Measurements from ENCODE around the gene HS3ST6. TPM values are rescaled to one million over a fixed set of nuclear protein-coding genes. Genes with fewer than 3 reads are reported as not detected.

HS3ST6 gene
- total RNA-seq, 1 donor from 2014 or later: not detected

DNA sequence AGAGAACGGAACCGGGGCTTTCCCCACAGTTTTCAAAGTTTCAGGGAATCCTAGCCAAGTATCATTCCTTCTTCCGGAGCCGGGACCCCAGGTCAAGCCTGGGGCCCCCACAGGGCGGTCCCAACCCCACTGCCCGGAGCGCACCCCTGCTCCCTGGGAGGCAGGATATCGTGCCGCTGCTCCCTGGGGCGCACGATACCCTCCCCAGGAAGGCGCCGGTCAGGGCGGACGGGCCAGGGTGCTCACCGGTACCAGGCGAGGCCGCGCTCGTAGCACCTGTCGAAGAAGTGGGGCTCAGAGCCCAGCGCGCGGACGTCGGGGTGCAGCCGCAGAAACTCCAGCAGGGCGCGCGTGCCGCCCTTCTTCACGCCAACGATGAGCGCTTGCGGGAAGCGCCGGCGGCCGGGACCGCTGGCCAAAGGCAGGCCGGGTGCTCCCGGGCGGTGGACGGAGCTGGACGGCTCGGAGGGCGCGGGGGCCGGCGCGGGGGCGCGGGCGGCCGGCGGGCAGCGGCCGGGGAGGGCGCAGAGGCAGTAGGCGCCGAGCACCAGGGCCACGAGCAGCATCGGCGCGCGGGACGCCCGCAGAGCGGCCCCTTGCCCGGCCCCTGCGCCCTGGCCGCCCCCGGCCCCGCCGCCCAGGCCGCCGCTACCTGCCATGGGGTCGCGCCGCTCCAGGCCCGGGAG, 407 bp downstream of the HS3ST6 start:
- H3K9me3 ChIP-seq (ENCODE audit: control insufficient read depth in 3 of 3, low read length in 3 of 3): no peaks in the 10 kb centered on the region
- H3K9ac ChIP-seq (ENCODE audit: low read depth in 1 of 3, low read length in 3 of 3): no peak overlapping the region
- H3K27me3 ChIP-seq (ENCODE audit: control insufficient read depth in 3 of 3, insufficient read depth in 3 of 3, low read length in 3 of 3): peaks cover 79 to 86% (median 83%) of the 10 kb centered on the region in 3 donors
- peaks cover 0 to 2% (median 0%) of the 10 kb centered on the region in 3 donors for H3K4me1 ChIP-seq (ENCODE audit: control insufficient read depth in 3 of 3, insufficient read depth in 3 of 3, low read length in 3 of 3)
- H3K36me3 ChIP-seq (ENCODE audit: control insufficient read depth in 3 of 3, insufficient read depth in 3 of 3, low read length in 3 of 3): no peaks in the 10 kb centered on the region
- no peak overlapping the region for H3K27ac ChIP-seq (ENCODE audit: low read depth, low read length)
- no peak overlapping the region for H3K4me3 ChIP-seq (ENCODE audit: low read length in 3 of 3)

DNA sequence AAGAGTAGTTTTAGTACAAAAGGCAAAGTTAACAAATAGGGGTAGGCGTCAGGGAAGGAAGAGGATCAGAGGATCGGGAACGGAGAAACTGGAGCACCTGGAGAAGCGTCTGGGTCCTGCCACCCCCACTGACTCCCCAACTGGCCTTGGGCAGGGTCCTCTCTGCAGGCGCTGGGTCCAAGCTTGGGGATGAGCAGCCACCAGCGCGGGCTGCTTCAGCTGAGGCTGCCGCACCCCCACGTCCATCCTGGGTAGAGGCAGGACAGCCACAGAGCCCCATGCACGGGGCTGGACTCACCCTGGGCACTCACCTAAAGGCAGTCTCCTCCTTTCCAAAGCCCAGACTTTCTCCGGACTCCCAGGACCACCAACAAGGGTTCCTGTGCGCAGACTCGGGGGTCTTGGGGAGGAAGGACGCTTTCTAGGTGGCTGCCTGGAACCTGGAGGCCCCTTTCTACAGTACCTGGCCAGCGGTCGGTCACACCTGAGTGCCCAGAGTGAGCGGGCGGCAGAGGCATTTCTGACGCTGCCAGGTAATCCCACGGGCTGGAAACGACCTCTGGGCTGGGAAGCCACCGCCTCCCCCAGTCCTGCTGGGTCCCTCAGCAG, 1.1 kb downstream of the HS3ST6 start:
- Histone ChIP-seq H3K27me3 (ENCODE audit: control insufficient read depth in 3 of 3, insufficient read depth in 3 of 3, low read length in 3 of 3) (peaks cover 73 to 80% (median 77%) of the 10 kb centered on the region in 3 donors), H3K4me1 (ENCODE audit: control insufficient read depth in 3 of 3, insufficient read depth in 3 of 3, low read length in 3 of 3) (peaks cover 0 to 2% (median 0%) of the 10 kb centered on the region in 3 donors), H3K9me3 (ENCODE audit: control insufficient read depth in 3 of 3, low read length in 3 of 3) (no peaks in the 10 kb centered on the region), H3K4me3 (ENCODE audit: low read length in 3 of 3) (no peak overlapping the region), H3K36me3 (ENCODE audit: control insufficient read depth in 3 of 3, insufficient read depth in 3 of 3, low read length in 3 of 3) (no peaks in the 10 kb centered on the region), H3K27ac (ENCODE audit: low read depth, low read length) (no peak overlapping the region), H3K9ac (ENCODE audit: low read depth in 1 of 3, low read length in 3 of 3) (no peak overlapping the region)

DNA sequence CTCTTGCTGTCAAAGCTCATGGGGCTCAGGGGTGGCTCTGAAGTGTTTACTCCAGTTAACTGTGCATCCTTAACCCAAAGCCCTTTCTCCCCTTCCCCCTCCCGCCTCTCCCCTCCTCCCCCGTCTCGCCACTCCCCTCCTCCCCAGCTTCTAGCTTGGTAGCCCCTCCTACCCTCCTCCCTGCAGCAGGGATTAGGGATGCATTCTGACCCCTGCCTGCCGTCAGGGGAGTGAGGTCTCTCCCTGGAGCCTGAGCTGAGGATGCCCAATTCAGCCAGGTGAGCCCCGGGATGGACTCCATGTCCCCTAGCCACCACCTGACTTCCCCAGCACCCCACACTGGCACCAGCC, 1.6 kb downstream of the HS3ST6 start:
- H3K4me1 ChIP-seq (ENCODE audit: control insufficient read depth in 3 of 3, insufficient read depth in 3 of 3, low read length in 3 of 3): peaks cover 0 to 2% (median 0%) of the 10 kb centered on the region in 3 donors
- peaks cover 70 to 77% (median 75%) of the 10 kb centered on the region in 3 donors for H3K27me3 ChIP-seq (ENCODE audit: control insufficient read depth in 3 of 3, insufficient read depth in 3 of 3, low read length in 3 of 3)
- no peaks in the 10 kb centered on the region for H3K36me3 ChIP-seq (ENCODE audit: control insufficient read depth in 3 of 3, insufficient read depth in 3 of 3, low read length in 3 of 3)
- H3K27ac ChIP-seq (ENCODE audit: low read depth, low read length): no peak overlapping the region
- no peaks in the 10 kb centered on the region for H3K9me3 ChIP-seq (ENCODE audit: control insufficient read depth in 3 of 3, low read length in 3 of 3)
- no peak overlapping the region for H3K9ac ChIP-seq (ENCODE audit: low read depth in 1 of 3, low read length in 3 of 3)
- H3K4me3 ChIP-seq (ENCODE audit: low read length in 3 of 3): no peak overlapping the region

DNA sequence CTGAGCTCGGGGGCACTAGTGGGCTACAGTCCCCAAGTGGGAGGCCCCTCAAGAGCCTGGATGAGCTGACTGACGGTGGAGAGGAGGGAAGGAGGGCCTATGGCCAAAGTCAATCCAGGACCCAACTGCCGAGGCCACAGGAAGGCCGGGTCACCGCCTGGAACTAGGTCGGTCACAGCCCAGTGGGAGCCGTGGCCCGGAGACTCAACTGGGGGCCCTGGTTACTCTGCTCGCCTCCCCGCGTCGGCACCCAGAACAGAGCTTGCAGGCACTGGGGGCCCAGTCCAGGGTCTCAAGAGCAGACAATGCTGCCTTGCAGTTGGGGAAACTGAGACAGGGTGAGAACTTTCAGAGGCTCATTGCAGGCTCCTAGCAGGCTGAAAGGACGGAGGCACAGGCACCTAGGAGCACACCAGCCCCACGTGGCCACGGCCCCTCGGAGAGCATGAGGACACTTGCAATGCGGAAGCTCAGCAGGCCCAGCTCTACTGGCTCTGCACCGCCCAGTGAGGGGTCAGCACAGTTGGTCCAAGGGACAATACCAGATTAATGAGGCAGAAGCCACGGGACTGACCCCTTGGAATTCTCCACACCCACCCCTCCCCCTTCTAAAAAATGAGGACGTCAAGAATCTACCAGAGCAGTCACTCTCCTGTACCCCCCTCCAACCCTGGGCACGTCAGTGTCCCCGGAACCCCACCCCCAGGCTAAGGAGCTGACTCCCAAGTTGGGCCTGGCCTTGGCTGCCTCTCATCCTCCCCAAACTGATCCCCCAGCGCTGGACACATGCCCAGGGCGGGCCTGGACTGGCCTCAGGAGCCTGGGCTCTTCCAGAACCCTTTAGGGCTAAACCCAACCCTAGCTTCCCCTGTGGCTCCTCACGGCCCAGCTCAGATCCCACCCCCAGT, 2.2 kb downstream of the HS3ST6 start:
- Histone ChIP-seq H3K4me3 (ENCODE audit: low read length in 3 of 3) (no peak overlapping the region), H3K9me3 (ENCODE audit: control insufficient read depth in 3 of 3, low read length in 3 of 3) (no peaks in the 10 kb centered on the region), H3K27ac (ENCODE audit: low read depth, low read length) (no peak overlapping the region), H3K36me3 (ENCODE audit: control insufficient read depth in 3 of 3, insufficient read depth in 3 of 3, low read length in 3 of 3) (no peaks in the 10 kb centered on the region), H3K4me1 (ENCODE audit: control insufficient read depth in 3 of 3, insufficient read depth in 3 of 3, low read length in 3 of 3) (peaks cover 0 to 2% (median 0%) of the 10 kb centered on the region in 3 donors), H3K9ac (ENCODE audit: low read depth in 1 of 3, low read length in 3 of 3) (no peak overlapping the region), H3K27me3 (ENCODE audit: control insufficient read depth in 3 of 3, insufficient read depth in 3 of 3, low read length in 3 of 3) (peaks cover 63 to 71% (median 69%) of the 10 kb centered on the region in 3 donors)

DNA sequence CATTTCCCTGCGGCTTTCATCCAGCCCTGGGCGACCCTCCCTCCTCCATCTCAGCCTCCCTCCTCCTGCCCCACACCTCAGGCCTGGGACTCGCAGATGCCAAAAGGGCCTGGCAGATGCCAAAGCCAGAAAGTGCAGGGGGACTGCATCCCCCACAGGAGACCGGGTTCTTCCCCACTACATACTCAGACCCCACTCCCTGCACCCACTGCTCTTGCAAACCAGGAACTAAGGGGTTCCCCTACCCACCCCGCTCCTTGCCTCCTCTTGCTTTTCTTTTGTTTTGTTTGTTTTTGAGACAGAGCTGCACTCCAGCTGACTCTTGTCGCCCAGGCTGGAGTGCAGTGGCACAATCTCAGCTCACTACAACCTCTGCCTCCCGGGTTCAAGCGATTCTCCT, 3.2 kb downstream of the HS3ST6 start:
- Histone ChIP-seq H3K9me3 (ENCODE audit: control insufficient read depth in 3 of 3, low read length in 3 of 3) (no peaks in the 10 kb centered on the region), H3K4me3 (ENCODE audit: low read length in 3 of 3) (no peak overlapping the region), H3K27ac (ENCODE audit: low read depth, low read length) (no peak overlapping the region), H3K4me1 (ENCODE audit: control insufficient read depth in 3 of 3, insufficient read depth in 3 of 3, low read length in 3 of 3) (peaks cover 0 to 2% (median 0%) of the 10 kb centered on the region in 3 donors), H3K27me3 (ENCODE audit: control insufficient read depth in 3 of 3, insufficient read depth in 3 of 3, low read length in 3 of 3) (peaks cover 57 to 64% (median 59%) of the 10 kb centered on the region in 3 donors), H3K9ac (ENCODE audit: low read depth in 1 of 3, low read length in 3 of 3) (no peak overlapping the region), H3K36me3 (ENCODE audit: control insufficient read depth in 3 of 3, insufficient read depth in 3 of 3, low read length in 3 of 3) (no peaks in the 10 kb centered on the region)

DNA sequence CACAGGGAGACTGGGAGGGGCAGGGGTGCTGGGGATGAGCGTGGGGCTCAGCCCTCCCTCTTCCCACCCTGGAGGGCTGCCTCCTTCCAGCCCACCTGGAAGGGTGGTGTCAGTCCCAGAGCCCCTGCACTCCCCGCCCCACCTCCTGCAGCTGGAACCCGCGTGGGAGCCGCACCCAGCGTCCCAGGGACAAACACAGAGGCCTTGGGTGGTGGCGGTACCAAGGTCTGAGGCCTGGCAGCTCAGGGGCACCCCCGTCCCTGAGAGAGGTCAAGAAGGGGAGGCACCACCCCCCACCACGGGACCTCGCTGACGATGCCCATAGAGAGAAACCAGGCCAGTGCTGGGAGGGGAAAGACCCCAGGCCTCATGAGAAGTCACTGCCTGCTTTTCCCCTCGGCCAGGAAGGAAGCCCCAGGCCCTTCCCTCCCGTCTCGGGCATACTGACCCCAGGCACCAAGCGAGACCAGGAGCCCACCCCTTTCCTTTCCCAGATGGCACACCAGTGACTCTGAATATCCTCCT, 4.1 kb downstream of the HS3ST6 start:
- Histone ChIP-seq H3K4me3 (ENCODE audit: low read length in 3 of 3) (no peak overlapping the region), H3K9me3 (ENCODE audit: control insufficient read depth in 3 of 3, low read length in 3 of 3) (no peaks in the 10 kb centered on the region), H3K27ac (ENCODE audit: low read depth, low read length) (no peak overlapping the region), H3K9ac (ENCODE audit: low read depth in 1 of 3, low read length in 3 of 3) (no peak overlapping the region), H3K27me3 (ENCODE audit: control insufficient read depth in 3 of 3, insufficient read depth in 3 of 3, low read length in 3 of 3) (peaks cover 51 to 61% (median 56%) of the 10 kb centered on the region in 3 donors), H3K36me3 (ENCODE audit: control insufficient read depth in 3 of 3, insufficient read depth in 3 of 3, low read length in 3 of 3) (no peaks in the 10 kb centered on the region), H3K4me1 (ENCODE audit: control insufficient read depth in 3 of 3, insufficient read depth in 3 of 3, low read length in 3 of 3) (peaks cover 0 to 2% (median 0%) of the 10 kb centered on the region in 3 donors)

DNA sequence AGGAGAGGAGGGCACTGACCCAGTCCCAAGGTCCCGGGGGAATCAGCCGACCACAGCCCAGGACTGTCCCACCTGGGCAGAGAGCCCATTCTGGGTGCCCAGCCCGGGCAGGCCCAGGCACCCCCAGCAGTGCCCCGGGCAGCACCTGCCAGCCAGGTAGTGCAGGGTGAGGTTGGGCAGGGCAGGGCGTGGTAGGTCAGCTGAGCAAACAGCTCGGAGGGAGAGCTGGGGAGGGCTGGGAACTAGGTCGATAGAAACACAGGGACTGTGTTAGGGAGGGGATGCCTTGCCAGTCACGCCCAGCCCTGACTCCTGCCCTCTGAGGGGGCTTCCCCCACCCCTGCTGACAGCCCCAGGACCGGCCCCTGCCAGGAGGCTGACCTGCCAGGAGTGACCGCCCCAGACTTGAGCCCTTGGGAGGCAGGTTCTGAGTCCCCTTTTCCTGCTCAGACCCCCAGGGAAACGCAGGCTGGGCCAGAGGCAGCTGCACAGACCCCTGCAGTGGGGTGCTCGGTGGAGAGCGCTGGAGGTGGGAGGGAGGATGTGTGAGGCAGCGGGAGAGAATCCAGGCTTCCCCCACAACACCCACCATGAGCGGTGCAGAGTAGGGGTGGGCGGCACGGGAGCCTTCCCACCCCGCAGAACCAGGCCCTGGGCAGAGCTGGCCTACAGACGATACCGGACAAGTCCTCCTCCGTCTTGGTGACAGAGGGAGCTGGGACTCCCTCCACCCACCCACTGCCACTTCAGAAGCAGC, 4.7 kb downstream of the HS3ST6 start:
- Histone ChIP-seq H3K27ac (ENCODE audit: low read depth, low read length) (no peak overlapping the region), H3K4me3 (ENCODE audit: low read length in 3 of 3) (no peak overlapping the region), H3K9me3 (ENCODE audit: control insufficient read depth in 3 of 3, low read length in 3 of 3) (no peaks in the 10 kb centered on the region), H3K4me1 (ENCODE audit: control insufficient read depth in 3 of 3, insufficient read depth in 3 of 3, low read length in 3 of 3) (no peaks in the 10 kb centered on the region), H3K9ac (ENCODE audit: low read depth in 1 of 3, low read length in 3 of 3) (no peak overlapping the region), H3K27me3 (ENCODE audit: control insufficient read depth in 3 of 3, insufficient read depth in 3 of 3, low read length in 3 of 3) (peaks cover 51 to 61% (median 56%) of the 10 kb centered on the region in 3 donors), H3K36me3 (ENCODE audit: control insufficient read depth in 3 of 3, insufficient read depth in 3 of 3, low read length in 3 of 3) (no peaks in the 10 kb centered on the region)

DNA sequence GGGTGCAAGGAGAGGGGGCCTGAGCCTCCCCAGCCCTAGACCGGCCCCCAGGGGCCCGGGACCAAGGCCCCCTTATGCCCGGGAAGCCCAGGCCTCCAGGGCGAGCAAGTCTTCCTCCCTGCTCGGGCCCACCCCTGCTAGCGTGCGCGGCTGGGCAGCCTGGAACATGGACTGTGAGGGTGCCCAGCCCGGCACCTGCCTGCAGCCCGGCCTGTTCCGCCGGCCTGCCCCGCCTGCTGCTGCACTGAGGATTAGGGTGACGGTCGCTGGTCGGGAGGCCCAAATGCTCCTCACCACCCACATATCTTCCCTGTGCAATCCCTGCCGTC, 6.0 kb downstream of the HS3ST6 start:
- no peaks in the 10 kb centered on the region for H3K4me1 ChIP-seq (ENCODE audit: control insufficient read depth in 3 of 3, insufficient read depth in 3 of 3, low read length in 3 of 3)
- H3K27me3 ChIP-seq (ENCODE audit: control insufficient read depth in 3 of 3, insufficient read depth in 3 of 3, low read length in 3 of 3): peaks cover 48 to 66% (median 60%) of the 10 kb centered on the region in 3 donors
- no peaks in the 10 kb centered on the region for H3K9me3 ChIP-seq (ENCODE audit: control insufficient read depth in 3 of 3, low read length in 3 of 3)
- no peak overlapping the region for H3K27ac ChIP-seq (ENCODE audit: low read depth, low read length)
- no peaks in the 10 kb centered on the region for H3K36me3 ChIP-seq (ENCODE audit: control insufficient read depth in 3 of 3, insufficient read depth in 3 of 3, low read length in 3 of 3)
- H3K4me3 ChIP-seq (ENCODE audit: low read length in 3 of 3): no peak overlapping the region
- H3K9ac ChIP-seq (ENCODE audit: low read depth in 1 of 3, low read length in 3 of 3): no peak overlapping the region

DNA sequence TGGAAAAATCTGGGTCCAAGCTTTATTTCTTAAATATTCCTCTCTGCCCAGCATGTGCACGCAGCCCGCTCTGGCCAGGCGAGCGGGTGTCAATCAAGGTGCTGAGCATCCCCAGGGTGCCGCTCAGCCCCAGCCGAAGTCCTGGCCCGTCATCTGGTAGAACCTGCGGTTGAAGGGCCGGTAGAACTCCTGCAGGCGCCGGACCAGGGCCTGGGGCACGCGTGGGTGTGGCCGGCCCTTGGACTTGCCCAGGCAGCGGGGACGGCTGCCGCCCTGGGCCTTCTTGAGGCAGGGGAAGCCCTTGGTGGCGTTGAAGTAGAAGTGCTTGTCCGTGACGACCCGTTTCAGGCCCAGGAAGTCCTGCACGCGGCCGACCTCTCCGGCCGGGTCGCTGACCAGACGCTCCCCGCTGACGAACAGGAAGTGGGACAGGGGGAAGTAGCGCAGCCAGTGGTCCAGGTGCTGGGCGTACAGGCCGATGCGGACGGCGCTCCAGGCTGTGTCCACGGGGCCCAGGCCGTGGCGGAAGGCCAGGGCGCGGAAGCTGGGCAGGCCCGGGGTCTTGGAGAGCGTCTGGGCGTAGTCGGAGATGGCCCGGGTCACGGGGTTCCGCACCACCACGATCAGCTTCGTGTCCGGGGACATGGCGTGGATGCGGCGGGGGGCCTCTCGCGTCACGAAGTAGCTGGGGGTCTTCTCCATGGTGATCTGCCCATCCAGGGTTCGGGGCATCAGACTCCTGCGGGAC, 6.6 kb downstream of the HS3ST6 start:
- H3K9me3 ChIP-seq (ENCODE audit: control insufficient read depth in 3 of 3, low read length in 3 of 3): no peaks in the 10 kb centered on the region
- H3K27ac ChIP-seq (ENCODE audit: low read depth, low read length): no peak overlapping the region
- H3K27me3 ChIP-seq (ENCODE audit: control insufficient read depth in 3 of 3, insufficient read depth in 3 of 3, low read length in 3 of 3): peaks cover 46 to 64% (median 60%) of the 10 kb centered on the region in 3 donors
- H3K4me1 ChIP-seq (ENCODE audit: control insufficient read depth in 3 of 3, insufficient read depth in 3 of 3, low read length in 3 of 3): no peaks in the 10 kb centered on the region
- no peak overlapping the region for H3K4me3 ChIP-seq (ENCODE audit: low read length in 3 of 3)
- H3K36me3 ChIP-seq (ENCODE audit: control insufficient read depth in 3 of 3, insufficient read depth in 3 of 3, low read length in 3 of 3): no peaks in the 10 kb centered on the region
- no peak overlapping the region for H3K9ac ChIP-seq (ENCODE audit: low read depth in 1 of 3, low read length in 3 of 3)
